8988T (cell line): ENCODE data around the gene TPMT.
"Not testable (repeated sequence)": the region's sequence is repeated elsewhere in the genome, so short reads cannot be mapped to it uniquely, and the experiment has no call there.

Experiments used
- DNase-seq: peaks from one replicate; pipeline ENCODE4 v3.0.0; 2011

TPMT gene

GRCh38 chr6:18155150-18155863, 430 bp upstream of the TPMT start, which contains the start of gene KDM1B:
Gene KDM1B, plus strand, starts transcription at chr6:18155422. Its CDS starts 4,474 bp downstream, at chr6:18159896.
- DNase-seq, result peak; percentile 92

GRCh38 chr6:18153311-18153703, 1.6 kb downstream of the TPMT start:
- DNase-seq, result no peak

GRCh38 chr6:18151801-18152200, 3.1 kb downstream of the TPMT start:
- DNase-seq, result no peak

DNA sequence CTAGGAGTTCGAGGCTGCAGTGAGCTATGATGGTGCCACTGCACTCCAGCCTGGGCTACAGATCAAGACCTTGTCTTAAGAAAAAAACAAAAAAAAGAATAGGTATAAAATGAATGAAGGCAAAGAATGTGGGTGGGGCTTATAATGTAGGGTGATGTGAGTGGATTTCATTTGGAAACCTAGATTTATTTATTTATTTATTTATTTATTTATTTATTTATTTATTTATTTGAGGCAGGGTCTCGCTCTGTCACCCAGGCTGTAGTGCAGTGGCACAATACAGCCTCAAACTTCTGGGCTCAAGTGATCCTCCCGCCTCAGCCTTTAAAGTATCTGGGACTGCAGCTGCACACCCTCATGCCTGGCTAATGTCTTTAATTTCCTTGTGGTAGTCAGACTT, 3.5 kb downstream of the TPMT start:
- not testable (repeated sequence) for DNase-seq

- no peak for DNase-seq
These were observed 6.4 kb downstream of the TPMT start for GRCh38 chr6:18148304-18149025.

DNA sequence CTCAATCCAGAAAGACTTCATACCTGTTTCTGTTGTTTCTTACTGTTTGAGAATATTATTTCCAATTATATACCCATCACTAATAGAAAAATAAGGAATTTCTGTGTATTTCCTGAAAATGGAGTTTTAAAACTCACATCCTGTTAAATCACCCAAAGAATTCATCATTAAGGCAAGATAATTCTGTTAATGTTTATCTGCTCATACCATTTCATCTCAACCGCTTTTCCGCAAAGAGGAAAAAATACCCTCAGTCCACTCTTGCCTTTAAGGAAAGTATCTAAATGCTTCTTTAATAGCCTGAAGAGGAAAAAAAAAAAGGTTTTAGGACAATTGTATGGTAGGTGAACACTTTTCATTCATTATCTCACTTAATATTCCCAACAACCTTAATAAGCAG, 7.3 kb downstream of the TPMT start:
- no peak for DNase-seq

GRCh38 chr6:18147160-18147559, 7.7 kb downstream of the TPMT start:
- DNase-seq, result no peak

DNA sequence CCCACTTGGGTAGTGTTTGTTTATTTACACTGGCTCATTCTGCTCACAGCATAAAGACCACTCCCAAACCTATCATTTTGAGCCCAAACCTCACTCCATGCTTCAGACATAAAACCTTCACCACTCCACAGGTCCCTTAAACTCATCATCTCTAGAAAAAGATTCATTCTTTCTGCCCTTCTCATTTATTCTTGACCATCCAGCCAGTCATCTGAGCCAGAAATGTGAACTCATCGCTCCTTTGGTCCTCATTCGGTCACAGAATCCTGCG, 12.4 kb downstream of the TPMT start:
- DNase-seq, result no peak

DNA sequence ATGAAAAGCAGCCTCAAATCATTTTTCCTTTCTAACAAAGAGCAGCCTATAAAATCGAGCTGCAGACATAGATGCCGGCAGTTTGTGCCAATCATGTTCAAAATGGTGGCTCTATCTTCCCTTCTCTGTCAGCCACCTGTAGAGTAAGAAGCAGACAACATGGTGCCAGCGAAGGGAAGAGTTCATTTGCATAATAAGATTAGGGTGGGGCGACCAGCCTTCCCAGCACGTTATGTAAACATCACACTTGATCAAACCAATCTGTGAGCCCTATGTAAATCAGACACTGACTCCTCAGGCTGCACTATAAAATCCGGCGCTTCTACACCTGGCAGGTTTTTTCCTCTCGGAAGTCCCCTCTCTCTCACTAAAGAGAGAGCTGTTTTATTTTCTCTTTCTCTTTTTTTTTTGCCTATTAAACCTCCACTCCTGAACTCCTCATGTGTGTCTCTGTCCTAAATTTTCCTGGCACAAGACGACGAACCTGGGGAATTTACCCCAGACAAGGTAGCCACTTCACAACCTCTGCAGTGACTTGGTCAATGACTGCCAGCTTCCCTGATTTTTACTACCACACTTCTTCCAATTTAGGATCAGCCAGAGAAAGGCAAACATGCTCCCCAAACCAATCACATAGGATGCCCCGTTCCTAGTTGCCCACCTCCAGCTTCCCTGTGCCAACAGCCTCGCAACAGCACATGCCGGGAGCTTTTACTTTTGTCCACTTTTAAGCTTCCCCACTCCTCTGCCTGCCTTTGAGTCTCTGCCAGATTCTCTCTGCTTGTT, 12.9 kb downstream of the TPMT start:
- no peak for DNase-seq

DNA sequence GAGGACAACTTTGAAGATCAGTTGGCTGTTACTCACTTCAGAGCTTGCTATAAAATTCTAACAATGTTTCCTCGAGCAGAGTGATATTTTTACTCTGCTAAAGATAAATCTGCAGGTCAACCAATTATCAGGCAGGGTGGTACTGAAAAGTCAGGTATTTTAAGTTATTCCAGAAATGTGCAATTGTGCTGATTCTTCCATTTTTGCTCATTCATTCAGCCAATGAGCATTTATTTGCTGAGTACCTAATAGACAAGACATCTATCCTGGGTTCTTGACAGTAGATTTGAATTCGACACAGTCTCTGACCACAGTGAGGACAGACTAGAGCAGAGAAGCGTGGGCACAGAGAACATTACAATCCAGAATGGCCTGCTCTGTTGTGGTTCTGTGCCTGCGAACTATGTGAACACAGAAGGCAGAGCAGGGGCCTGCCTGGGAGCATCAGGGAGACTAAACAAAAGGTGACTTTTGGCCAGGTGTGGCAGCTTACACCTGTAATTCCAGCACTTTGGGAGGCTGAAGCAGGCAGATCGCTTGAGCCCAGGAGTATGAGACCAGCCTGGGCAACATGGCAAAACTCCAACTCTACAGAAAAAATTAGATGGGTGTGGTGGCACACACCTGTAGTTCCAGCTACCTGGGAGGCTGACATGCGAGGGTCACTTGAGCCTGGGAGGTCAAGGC, 14.8 kb downstream of the TPMT start:
- DNase-seq, result no peak

- no peak for DNase-seq
These were observed 16.0 kb downstream of the TPMT start for GRCh38 chr6:18138906-18139305.

DNA sequence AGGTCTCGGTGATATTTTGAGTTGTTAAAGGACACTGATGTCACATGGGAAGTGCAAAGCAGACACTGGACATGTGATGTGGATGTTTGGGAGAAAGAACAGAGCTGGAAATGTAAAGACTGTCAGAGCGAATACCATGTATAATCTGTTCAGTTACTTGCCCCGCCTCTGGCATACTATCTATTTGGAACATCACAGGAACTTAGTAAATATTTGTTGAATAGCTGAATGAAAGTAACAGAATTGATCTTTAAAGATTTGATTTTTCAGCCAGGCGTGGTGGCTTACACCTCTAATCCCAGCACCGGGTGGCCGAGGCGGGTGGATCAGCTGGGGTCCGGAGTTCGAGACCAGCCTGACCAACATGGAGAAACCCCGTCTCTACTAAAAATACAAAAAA, 18.6 kb downstream of the TPMT start:
- DNase-seq, result no peak

GRCh38 chr6:18135171-18135570, 19.7 kb downstream of the TPMT start:
- no peak for DNase-seq

GRCh38 chr6:18132346-18132745, 22.5 kb downstream of the TPMT start:
- DNase-seq, result no peak

DNA sequence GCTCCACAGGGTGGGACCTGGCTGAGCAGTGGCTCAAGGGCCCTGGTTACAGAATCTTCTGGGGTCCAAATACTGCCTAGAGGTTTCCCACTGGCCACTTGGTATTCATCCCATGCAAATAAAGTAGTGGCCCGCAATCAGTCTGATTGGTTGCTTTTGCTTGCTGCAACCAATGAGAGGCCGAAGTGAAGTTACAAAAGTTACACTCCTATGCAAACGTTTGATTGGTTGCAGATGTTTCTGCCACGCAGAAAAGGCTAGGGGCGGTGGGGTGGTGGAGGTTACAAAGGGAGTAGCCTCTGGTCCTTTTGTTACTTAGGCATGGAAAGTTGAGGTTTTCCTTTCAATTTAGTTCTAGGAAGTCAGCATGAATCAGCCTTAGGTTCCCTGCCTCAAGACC, 28.8 kb downstream of the TPMT start:
- no peak for DNase-seq

DNA sequence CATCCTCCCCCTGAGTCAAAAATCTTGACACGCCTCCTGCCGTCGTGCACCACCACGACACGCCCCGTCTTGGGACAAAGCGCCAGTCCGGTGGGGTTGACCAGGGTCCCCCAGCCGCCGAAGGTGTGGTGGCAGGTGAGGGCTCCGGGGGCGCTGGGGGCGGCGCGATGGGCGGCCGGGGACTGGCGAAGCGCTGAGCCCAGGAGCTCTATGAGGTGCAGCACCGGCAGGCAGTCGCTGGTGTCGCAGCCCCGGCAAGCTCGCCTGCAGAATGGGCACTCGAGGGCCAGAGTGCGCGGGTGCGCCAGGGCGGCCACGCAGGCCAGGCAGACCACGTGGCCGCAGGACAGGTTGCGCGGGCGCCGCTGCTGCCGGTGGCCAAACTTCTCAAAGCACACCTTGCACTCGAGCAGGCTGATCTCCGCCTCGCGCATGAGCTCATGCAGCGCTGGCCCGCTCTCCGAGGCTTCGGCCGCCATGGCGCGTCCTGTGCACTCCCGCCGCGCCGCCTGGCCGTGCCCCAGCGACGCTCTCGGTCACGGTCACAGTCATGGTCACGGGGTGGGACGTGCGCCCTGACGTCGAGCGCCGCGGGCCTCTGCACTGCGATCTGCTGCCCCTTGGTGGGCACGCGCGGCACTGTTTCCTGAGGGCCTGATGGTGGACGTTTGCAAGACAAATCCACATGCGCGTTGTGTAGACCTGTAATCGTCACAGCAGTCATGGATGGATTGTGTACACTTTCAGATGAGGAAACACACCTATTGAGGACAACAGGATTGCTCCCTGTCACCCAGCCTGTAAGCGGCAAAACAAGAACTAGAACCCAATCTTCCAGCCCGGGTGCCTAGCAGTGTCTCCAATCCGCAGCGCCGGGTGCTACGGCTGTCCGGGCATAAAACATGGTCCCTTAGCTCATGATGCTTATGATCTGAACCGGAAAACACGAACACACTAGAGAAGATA, 32.5 kb downstream of the TPMT start, which contains the start of gene NHLRC1:
TSS of gene NHLRC1 (minus strand) at position 550 of the 966 bp plus-strand sequence. CDS start at position 479, 71 bp downstream.
- peak; percentile 66 for DNase-seq

- DNase-seq, result no peak
These were observed 33.2 kb downstream of the TPMT start for GRCh38 chr6:18121580-18122127.

DNA sequence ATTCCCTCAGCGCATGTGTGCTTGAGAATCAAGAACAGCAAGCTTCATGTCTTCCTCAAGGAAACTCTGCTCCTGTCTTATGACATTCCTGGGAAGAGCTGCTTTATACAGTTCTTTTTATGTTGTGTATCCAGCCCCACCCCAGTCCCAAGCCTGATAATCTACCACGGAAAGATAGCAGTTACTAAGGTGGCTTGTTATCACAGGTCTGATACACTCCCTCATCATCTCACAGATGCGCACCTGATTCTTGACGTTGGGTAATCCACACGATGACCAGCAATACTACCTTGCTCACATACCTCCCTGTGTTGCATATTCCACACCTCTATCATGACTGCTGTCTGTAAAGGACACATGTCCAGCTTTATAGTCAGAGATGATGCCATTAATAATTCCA, 35.6 kb downstream of the TPMT start:
- DNase-seq, result no peak

DNA sequence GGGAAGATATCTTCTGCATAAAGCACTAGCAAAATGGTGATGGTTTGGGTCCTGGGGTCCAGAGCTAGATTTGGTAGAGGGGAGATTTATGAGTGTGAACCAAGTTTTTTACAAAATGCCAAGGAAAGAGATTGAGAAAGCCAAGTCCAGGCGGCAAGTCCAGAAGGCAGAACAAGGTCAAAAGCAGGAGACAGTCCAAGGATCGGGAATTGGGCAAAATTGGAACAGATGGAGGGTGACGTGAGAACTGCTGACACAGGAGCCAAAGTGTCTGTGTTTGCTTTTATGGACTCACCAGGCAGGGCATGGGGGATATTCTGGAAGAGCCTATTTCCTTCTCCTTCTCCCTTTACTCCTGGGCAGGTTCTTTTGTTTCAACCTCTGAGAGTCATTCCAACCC, 36.5 kb downstream of the TPMT start:
- DNase-seq, result no peak

DNA sequence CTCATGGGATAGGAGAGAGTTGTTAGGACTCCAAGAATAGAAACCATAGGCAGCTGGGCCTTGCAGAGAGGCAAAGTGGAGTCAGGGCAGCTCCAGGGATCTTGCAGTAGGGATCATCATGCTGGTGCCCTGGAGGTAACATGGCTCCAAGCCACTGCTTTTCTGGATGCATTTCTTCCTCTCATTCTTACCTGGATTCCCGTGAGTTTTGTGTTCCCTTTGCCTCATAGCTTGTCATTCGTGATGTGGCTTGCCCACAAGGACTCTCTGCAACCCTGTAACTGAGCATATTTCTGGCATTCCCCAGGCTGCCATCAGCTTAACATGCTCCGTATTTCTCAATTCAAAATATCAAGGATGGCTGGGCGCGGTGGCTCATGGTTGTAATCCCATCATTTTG, 37.7 kb downstream of the TPMT start:
- no peak for DNase-seq

GRCh38 chr6:18115356-18115755, 39.5 kb downstream of the TPMT start:
- DNase-seq, result no peak

DNA sequence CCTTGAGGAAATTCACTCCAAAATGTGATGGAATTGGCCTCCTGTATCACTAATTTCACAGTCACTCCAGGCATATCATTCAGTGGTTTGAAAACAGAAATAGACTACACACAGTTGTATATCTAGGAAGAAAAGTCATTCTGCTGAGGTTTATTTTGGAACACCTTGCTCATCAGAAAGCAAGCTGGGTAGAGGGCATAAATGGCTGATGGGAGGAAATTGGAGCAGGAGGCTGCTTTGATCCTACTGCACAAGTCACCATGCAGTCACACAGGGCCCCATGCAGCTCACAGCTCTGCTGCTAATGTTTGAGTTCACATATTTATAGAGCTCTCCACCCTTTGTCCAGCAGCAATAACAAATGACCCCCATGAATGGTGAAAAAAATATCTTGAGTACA, 44.7 kb downstream of the TPMT start:
- no peak for DNase-seq
